Stimulated activated CD8-positive, alpha-beta memory T cell treated with anti-CD3 and anti-CD28 coated beads, Interleukin-15, amount 100 ng/mL, for 24 hours (primary cell): ENCODE data around the gene FOXI2.

Source experiments
- DNase-seq: peaks from one replicate; pipeline ENCODE4 v3.0.0-alpha.2; 2020; ENCODE audit warnings: low read depth

The FOXI2 gene

DNA sequence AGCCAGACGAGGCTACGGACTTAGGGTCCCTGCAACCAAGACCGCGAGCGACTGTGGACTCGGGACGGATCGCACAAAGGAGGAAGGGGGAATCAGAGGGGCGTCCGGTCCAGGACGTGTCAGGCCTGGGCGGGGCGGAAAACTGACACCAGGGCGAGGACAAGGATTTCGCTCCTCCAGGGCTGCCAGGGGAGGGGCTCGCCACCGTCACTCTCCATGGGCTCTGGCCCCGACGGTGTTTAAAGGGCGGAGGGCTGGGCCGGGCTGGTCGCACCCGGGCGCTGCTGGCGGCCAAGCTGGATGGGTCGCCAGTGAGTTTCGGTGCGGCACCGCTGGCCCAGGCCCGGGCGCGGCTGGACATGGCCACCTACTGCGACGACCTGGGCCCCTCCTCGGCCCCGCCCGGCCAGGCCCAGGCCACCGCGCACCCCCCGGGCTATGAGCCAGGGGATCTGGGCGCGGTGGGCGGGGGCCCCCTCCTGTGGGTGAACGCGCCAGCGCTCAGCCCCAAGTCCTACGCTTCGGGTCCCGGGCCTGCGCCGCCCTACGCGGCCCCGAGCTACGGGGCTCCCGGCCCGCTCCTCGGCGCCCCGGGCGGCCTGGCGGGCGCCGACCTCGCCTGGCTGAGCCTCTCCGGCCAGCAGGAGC is at the start of gene FOXI2:
Gene FOXI2 (plus strand): TSS at position 271 of the 648 bp plus-strand sequence. CDS start 89 bp downstream, at position 360.
- DNase-seq = no peak

DNA sequence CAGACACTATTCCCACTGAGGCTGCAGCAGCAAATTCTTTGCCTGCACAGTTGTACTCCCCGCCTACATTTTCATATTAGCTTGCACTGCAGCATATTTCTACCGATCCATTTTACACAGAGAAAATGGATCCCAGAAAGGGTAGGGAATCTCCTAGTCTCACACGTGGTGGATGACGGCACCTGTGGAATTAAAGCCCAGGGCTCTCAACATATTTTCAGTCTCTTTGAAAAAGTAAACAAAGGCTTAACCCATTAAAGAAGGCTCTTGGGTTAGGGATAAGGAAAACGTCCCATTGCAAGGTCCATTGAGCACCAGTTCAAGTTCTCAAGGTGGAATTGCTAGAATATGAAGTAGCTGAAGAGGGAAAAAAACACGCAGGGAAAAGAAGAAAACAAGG is 49.4 kb upstream of the FOXI2 start:
- DNase-seq = no peak

DNA sequence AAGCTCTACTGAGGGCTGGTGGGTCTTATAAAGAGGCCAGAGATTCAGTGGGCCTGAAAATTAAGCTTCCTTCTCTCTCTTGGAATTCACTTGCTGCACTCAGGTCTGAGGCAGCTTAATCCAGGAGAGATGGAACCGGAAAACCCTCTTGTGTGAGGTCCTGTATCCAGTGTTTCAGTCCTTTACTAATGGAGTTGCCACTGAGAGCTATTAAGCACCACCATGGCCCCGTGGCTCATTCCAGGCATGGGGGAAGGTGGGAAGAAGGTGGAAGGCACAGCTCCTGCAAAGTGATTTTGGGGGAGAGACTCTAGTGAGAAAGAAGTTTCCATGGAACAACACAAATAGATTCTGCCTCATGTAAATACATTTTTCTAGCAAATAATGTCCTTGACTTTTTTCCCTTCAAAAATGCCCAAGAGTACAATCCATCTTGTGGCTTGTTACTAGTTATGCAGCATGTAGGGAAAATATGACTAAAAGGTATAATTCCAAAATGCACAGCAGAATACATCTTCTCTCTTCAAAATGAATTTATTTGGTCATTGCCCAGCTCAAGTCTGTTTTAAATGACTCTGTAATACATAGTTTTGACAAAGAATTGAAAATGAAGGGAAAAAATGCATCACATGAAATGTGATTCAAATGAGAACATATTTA is 46.7 kb upstream of the FOXI2 start:
- no peak for DNase-seq

DNA sequence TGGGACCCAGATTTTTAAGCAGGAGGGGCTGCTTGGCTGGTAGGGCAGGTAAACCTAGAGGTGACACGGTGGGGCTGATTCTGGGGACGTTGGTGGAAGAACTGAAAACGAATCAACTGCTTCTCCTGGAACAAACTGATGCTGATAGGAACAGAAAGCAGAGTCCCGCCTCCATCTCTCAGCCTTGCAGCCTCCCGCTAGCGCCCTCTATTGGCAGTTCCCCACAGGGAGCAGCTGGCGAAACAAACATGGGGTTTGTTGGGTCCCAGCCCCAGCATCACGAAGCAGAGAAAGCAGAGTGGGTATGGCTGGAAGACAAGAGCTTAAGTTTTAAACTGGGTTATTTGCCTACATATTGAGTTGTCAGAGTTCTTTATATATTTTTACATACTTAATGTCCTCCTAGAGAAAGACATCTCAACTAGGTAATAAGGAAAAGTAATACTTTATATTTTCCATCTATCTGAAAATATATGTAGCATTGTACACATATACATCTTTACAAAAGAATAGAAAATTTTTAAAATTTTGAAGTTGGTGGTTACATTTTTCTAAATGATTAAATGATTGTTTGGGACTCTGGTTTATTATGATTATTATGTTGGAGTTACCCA is 42.3 kb upstream of the FOXI2 start:
- DNase-seq = no peak

DNA sequence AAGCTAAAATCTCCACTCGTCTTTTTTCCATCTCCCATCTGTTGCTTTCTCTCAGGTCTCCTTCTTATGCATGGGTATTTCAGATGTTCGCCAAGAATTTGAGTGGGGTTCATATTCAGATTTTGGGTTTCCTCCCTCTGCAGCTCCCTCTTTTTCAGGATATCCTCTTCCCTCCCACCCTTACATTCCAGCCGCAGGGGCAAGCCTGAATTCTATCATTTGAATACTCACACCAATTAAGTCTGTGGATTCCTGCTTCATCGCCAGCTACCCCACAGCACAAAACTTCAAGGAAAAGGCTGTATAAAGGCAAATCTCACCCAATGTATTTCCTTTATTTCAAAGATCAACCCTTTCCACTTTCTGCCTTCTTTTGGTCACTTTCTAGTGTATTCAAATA is 41.6 kb upstream of the FOXI2 start:
- DNase-seq = no peak

DNA sequence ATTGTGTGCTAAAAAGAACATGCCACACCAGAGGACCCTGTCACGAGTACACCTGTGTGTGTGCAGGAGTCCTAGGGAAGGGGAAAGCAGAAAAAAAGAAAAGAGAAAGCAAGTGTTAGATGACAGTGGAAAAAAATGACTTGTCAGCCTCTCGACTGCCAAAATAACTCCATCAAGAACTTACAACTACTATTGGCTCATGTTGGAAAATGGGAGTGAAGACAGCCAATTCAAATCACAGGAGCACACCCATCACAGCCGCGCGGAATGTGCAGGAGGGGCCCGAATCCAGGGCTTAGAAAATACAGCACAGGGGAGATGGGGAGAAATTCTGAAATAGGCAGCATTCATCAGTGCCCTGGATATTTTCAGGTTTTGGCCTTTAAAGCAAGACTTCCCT is 38.1 kb upstream of the FOXI2 start:
- DNase-seq = no peak

DNA sequence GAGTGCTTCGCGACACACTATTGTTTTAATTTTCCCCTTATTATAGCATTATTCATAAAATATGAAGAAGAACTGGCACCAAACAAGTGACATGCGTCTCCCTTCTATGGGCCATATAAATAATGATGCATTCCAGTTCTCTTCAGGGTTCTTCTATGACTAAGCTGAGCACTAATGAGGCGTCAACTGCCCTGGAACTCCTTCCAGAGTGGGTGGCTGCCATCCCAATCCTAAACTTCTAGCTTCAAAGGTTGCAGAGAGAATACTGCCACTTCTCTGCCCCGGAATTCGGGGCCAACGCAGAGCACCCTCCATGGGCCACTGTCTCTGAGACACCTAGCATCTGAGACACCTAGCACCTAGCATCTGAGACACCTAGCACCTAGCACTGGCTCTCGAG is 37.7 kb upstream of the FOXI2 start:
- no peak for DNase-seq

DNA sequence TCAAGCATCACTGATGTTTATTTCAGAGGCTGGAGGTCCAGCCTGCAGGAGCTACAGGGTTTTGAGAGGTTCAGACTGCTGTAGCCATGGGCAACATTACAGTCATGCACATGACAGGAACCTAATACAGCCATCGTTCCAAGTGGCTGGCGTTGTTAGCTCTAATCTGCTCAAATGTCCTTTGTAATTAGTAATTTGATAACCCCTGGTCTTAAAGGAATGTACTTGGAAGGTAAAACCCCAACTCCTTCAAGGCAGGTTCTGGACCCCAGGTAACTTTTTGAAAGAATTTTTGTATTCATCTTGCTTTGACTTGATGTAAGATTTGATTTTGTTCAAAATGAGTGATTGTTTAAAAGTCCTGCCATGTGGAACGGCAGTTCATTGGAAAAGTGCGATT is 34.7 kb upstream of the FOXI2 start:
- DNase-seq = no peak

DNA sequence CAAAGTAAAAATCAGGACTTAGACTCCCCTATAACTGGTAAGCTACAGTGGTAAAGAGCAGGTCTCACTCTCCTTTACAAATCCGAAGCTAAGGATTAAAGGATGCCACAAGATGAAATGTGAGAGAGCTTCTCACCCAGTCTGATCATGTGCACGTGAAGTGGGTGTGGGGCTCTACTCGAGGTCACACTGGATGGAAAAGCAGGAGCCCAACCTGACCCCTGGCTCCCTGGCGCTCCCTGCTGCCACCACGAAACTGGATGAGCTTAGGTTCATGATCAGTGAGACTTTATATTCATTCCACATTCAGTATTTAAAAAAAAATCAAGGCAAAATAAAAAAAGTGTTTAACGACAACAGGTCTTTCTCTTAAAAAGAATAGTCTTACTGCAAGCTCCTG is 21.7 kb upstream of the FOXI2 start:
- no peak for DNase-seq

DNA sequence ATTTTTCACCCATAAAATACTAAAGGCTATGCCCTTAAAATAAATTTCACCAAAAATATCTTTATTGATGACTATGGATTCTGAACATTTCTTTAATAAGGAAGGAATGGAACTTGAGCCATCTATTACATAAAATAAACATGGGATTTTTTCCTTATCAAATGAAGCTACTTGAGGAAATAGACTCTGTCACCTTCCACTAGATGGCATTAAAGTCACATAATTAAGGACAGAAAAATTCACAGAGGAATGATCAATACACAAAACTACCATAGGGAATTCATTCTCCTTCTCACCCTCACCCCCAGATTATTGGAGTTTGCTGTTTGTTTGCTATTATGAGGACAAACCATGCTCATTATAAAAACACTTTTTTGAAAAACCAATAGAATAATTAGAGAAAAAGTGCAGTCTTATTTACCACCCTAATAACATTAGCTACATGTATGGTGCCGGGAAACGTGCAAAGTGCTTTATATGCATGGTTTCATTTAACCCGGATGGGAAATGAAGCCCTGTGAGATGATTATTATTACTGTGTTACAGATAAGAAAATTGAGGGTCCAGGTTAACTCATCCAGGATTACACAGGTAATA is 21.1 kb upstream of the FOXI2 start:
- no peak for DNase-seq

DNA sequence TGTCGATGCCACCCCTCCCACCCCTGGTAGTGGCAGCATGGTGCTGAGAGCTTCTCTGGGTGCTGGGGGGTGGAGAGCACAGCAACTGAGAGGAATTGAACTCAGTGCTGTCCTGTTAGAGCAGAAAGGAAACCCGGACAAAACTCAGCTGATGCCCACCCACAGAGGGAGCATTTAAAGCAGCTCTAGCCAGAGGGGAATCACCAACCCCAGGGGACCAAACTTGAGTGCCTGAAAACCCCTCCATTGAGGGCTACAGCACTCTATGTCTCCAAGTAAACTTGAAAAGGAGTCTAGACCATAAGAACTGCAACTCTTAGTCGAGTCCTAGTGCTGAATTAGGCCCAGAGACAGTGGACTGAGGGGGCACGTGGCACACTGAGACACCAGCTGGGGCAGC is 16.8 kb upstream of the FOXI2 start:
- DNase-seq = no peak

DNA sequence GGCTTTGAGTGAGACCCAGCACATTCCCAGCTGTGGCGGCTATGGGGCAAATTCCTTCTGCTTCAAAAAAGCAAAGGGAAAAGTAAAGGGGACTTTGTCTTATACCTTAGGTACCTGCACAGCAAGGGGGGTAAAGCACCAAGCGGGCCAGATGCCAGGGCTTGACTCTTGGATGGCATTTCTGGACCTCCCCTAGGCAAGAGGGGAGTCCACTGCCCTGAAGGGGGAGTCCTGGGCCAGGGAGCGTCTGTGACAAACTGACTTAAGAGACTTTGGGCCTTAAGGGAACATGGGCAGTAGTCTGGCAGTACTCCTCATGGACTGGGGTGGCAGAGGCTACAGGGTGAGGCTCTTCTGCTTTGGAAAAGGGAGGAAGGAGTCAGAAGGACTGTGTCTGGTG is 16.1 kb upstream of the FOXI2 start:
- DNase-seq = no peak

DNA sequence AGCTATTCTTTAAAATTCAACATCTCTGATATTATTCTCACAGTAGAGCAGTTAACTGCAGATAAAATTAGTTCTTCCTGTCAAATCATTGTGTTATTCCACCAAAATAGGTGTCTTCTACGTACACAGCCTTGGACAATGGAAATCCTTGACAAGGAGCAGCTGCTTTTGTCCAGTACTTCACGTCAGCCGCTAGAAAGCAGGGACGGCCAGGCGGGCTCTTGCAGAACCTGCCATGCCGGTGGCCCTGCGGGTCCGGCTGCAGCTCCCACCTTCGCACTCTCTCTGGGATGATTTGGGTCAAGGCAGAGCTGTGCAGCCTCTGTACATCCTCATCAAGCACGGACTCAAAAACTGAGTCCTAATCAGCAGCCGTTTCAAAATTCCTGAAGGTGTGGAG is 2.2 kb upstream of the FOXI2 start:
- DNase-seq = no peak

DNA sequence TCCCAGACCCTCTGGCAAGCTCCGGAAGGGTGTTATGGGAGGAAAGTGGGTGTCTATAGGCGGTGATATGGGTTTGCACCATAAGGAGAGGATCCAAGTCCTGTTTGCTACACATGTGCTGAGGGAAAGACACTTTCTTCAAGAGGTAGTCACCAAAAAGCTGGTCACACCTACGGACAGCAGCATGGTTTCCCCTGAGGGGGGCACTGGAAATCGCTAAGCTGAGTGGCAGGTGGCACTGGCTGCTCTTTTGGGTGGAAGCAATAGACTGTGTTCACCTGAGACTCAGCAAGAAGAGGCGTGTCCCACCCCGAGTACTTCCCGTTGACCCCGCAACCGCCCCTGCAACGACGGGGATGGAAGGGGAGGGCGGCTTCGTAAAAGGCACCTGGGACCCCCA is 1.8 kb upstream of the FOXI2 start:
- DNase-seq = no peak

DNA sequence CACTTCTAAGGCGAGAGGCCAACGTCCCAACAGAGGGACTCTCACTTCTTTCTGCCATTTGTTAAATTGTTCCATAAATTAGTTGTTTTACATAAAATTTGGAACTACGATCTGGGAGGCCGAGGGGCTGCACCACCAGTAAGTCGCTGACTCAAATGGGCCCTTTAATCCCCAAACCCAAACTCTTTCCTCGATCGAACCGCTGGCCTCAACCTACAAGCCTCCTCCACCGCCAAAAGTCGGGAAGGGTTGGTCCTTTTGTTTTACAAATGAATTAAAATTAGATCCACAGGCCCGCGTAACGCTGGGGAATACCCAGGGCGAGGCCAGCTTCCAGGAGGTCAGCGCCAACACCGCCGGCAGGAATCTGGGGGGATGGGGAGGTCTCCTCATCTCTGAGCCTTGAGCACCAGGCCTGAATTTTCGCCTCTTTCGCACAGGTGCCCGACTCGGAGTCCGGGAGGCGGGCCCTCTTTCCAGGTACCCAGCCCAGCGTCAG is 1.2 kb upstream of the FOXI2 start:
- DNase-seq = no peak

DNA sequence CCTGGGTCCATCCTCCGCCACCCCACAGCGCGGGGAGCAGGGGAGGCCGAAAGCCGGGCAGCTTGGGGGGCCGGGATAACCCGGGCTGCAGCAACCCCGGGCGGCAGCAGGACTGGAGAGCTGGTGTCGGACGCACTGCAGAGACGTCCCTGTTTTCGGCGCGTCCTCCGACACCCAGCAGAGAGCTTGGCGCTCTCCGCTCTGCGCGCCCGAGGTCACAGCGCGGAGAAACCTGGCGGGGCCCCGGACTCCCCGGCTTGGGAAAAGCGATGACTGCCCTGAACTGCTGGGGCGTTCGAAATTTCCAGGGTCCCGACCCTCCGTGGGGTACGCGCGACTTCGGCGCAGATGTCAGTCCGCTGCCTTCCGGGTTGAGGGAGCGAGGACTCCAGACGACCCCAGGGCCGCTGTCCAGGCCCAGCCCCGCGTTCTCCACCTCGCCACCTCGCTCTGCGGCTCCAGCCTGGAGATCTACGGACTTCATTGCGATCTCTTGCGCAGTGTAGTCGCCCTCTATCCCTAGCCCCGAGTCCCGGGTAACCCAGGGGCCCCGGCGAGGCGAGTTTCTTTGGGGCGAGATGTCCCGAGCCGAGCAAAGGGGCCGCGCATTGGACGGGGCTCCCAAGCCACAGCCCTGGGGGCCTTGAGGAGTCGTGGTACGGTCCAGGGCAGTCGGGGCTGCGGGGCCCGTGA is 617 bp upstream of the FOXI2 start:
- DNase-seq = no peak

DNA sequence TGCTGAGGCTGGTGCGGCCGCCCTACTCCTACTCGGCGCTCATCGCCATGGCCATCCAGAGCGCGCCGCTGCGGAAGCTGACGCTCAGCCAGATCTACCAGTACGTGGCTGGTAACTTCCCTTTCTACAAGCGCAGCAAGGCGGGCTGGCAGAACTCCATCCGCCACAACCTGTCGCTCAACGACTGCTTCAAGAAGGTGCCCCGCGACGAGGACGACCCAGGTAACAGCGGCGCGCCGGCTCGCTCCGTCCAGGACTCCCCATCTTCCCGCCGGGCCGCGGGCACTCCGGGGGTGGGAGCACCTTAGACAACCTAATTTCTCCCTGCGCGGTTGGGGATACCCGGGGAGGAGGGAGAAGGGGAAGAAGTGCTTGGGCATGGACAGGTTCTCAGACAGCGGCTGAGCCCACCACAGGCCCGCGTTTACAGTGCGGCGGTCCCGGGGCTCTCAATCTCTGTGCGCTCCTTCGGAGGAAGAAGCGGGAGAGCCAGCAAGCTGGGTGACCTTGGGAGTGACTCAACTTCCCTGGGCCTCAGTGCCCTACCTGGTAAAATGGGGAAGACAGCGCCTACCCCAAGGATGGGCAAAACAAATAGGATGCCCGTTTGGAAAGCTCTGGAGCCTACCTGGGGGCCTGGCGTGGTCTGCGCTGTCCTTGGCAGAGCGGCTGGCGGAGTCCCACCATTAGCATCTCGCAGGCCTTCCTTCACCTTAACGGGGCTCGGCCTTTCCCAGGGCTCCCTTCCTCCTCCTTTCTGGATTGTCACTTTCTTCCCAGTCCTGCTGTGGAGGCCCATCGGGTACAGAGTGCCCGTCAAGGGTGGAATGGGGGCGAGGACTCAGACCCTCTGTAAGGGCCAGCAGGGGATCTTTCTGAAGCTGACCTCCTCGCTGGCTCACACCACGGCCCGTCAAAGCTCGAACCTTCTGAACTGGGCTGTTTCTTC is 852 bp downstream of the FOXI2 start:
- DNase-seq = no peak

DNA sequence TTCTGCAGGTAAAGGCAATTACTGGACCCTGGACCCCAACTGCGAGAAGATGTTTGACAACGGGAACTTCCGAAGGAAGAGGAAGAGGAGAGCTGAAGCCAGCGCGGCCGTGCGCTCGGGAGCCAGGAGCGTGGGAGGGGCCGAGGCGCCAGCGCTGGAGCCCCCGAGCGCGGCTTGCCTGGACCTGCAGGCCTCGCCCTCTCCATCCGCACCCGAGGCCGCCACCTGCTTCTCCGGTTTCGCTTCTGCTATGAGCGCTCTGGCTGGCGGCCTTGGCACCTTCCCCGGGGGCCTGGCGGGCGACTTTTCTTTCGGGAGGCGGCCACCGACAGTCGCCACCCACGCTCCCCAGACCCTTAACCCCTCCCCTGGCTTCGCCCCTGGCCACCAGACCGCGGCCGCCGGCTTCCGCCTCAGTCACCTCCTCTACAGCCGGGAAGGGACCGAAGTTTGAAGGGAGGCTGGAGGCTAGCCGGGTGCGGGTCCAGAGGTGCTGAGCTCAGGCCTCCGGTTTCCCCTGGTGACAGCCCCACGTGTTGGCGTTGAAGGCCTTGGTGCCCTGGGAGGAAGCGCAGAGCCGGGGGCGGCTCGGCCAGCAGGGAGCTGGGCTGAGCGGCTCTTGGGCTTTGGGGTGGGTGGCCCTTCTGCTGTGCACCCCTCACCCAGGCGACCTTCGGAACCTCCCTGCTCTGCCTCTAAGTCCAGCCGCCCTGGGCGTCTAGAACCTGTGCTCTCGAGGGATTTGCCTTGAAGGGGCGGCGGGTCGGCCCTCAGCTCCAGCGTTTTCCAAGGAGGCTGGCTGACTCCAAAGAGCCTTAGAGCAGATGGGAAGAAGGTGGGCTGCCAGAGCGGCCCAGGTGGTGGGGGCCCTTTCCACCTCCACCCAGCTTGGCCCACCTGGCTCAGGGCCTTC is 1.8 kb downstream of the FOXI2 start:
- DNase-seq = no peak

DNA sequence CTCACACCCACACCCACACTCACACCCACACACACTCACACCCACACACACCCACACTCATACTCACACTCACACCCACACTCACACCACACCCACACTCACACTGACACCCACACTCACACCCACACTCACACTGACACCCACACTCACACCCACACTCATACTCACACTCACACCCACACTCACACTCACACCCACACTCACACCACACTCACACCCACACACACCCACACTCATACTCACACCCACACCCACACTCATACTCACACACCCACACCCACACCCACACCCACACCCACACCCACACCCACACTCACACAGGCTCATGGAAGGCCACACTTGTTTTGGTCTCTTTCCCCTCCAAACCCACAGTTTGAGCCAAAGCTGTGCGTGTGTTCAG is 2.9 kb downstream of the FOXI2 start:
- no peak for DNase-seq

DNA sequence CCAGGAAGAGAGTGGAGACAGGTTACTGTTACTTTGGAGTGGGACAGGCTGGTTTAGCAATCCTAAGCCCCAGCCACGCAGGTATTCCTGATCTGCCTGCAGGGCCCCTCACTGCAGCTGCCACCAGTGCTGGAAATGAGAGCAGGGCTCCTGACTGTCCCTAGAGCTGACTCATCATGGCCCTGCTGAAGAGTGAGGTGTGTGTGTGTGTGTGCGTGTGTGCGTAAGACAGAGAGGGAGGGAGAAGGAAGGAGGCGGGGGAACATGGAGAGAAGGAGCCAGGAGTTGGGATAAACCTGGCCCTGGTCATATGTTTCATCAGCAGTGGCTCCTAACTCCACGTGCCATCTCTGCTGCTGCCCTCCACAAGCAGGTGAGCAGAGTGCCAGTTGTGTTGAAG is 3.6 kb downstream of the FOXI2 start:
- DNase-seq = no peak
